HG02852 (cell line): ENCODE measurements around the gene METRN.
"Not testable (repeated sequence)": the region's sequence is repeated elsewhere in the genome, so short reads cannot be mapped to it uniquely, and the experiment has no call there.

Experiments used
- ATAC-seq: cut with Tn5 transposase; IDR thresholded peaks from one replicate; pipeline ENCODE4 v1.9.1; 2021; ENCODE audit warnings: mild to moderate bottlenecking, moderate library complexity; ENCODE audit not compliant: unreplicated experiment

The METRN gene

DNA sequence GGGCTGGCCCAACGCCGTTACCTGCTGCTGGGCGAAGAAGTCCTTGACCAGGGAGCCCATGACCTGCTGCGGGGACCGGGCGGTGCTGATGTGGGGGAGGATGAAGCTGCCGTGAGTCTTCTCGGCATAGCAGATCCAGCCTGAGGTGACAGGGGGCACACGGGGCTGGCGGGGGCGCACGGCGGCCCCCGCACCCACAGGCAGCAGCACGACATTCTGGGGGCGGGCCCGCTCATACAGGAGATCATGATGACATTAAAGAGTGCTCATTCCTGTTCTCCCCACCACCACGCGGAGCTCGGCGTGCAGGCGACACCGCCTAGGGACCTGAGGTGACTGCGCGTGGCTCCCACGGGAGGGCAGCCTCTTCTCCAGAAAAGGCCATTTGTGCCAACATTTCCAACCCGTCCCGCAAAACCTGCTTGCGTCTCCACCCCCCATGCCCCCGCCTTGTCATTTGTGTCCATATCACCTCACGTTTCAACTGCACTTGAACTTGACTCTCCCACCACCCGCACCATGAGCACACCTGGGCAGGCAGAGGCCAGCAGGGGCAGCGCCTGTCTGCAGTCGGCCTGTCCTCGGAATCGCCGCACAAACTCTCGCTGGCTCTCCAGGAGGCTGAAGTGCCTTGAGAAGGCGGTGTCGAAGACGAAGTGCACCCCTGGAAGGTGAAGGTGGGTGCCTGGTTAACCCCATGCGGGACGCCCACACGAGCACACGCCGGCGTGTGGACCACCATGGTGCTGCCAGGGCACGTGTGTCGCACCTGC is 19.5 kb downstream of the METRN start:
- ATAC-seq: no peak

DNA sequence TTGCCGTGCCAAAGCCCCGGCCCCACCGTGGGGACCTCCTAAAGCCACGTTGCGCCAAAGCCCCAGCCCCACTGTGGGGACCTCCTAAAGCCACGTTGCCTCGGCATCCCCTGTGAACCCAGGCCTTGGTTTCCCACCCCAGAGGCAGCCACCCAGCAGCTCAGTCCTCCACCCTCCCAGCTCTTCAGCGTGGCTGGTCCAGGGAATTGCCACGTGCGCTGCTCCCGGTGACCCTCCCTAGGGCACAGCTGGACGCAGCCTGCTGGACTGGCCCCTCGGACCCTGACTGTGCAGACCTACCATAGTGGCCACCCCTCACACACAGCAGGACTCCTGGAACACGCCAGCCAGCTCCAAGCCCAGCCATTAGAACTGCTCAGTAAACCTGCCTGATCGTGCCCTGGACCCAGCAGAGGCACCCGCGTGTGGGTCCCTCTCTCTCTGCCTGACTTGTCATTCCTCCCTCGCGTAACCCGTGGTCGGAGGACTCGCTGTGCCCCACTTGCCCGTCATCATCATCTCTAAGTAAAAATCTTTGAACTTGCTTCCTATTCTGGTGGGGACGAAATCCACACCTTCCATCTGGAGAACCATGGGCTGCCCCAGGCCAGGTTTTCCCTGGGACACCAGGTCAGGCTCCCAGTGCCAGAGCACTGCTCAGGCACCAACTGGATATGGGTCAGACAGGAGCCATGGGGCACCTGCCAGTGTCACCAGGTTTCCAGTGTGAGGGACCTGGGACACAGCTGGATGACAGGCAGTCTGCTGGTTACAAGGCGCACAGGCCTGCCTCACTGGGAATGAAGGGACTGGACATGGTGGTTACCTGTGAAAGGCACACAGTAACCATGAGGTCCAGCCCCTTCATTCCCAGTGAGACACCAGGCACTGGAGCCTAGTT is 20.3 kb downstream of the METRN start:
- ATAC-seq: no peak

DNA sequence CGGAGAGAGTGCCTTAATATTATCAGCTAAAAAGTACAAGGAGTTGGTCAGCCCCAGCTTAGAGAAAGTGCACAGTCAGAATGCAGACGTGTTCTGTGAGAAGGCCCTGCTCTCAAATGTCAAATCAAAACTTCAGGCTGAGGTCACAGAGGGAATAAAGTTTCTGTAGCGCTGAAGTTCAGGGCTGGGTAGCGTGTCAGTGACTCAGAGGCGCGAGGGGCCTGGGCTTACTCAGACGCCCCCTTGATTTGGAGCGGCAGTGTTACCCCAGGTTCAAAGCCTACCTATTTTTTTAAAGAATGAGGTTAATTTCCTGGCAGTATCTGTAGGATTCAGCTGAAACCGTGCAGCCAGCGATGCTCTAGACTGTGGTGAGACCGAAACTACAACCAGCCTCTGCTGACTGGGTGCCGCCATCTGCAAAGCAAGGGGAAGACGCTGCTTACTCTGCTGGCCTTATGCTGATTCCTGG is 21.1 kb downstream of the METRN start:
- ATAC-seq: no peak

DNA sequence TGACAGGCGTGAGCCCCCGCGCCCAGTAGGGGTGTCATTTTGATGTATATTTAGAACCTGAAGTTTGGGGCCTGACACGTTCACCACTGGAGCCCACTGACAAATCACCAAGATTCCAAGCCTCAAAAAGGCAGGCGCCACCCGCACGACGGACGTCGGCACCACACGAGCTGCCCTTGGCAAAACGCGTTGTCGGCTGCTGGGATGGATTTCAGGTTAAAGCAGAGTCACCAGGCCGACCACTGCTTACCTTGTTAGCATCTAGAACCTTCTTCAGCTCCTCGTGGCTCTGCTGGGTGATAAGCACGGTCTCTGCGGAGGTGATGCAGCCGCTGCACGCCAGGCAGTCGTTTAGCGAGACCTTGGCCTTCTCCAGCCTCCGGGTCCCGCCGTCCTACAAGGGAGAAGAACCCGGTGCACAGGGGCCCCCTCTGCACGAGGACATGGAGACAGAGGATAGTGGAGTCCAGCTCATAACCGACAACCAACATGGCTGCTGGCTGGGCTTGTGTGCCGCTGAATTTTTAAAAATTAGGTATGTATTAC is 22.1 kb downstream of the METRN start:
- ATAC-seq: no peak

DNA sequence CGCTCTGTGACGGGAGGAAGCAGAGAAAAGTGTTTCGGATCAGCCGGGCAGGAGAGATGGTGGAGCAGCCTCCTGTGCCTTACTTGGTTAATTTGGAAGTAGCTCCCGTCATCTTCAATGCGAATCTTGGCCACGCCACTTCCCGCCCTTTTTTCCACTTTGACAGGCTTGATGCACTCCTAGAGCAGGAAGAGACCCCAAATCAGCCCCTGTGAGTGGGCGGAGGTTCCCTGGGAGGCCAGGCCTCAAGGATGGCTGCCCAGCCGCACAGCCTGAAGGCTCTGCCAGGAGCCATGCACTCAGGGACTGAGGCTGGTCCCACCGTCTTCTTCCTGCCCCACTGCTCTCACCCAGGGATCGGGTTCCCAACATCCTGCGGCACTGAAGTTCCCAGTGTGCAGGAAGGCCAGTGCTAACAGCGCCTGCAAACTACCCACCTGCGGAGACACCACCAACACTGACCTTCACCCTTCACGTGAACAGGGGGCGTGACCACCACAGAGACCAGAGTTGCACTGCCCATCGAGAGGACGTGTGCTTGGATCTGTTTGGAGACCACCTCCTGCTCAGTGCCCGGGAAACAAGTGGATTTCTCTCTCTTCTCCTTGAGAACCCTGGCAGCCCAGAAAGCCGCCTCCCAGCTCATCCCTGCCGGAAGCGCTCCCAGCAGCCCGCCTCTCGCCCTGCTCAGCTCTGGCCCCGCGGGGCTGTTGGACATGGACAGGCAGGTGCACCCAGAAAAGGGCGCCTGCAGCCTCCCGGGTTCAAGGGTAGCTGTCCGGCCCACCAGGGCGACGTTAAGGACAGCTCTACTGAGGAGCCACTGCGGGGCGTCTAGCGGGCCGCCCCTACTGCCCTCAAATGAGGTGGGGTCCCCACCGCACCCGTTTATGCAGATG is 24.9 kb downstream of the METRN start:
- ATAC-seq: no peak

DNA sequence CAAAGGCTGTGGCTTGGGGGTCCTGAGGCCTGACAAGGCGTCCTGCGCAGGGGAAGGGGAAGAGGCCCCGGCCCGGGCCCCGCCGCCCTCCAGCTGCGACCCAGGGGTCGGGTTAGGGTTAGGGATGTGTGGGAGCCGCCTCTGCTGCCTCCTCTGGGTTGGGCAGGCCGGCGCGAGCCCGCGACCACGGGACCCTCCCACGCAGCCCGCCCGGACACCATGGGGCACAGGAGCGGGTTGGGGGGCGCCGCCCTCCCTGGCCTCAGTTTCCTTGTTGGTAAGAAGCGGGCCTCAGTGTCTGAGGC is 25.5 kb downstream of the METRN start:
- ATAC-seq: no peak

DNA sequence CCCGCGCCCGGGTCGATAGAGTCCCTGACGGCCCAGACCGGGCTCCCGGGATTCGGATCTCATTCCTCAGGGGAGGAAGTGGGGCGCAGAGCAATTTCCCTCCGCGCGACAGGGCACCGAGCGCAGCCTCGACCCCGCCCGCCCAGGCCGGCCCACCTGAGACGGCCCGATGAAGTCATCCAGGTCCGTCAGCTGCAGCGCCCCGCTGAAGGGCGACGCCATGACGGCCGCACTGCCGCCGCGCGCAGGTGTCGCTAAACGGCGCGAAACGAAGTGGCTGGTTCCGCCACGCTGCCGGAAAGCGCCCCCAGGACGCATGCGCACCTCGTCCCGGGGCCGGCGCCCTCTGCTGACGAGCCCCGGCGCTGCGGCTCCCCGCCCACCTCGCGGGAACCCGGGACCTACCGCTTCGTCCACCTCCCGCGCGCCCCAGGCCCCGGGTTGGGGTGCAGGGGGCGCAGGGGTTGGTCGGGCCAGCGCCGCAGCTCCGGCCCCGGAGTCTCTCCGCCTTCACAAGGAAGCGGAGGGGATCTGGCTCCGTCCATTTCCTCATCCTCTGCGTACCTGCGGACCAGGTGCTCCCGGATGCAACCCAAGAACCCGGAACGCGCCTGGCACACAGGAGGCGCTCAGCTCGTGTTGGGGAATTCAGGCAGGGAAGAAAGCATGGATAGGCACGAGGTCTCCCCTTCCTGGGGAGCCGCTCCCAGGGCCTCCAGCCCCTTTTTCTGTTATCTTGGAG is 26.0 kb downstream of the METRN start, which contains the start of gene CIAO3:
Gene CIAO3, minus strand, starts transcription at position 234 of the 742 bp plus-strand sequence. Its CDS starts 12 bp downstream, at position 222.
- peak; percentile 60 for ATAC-seq

DNA sequence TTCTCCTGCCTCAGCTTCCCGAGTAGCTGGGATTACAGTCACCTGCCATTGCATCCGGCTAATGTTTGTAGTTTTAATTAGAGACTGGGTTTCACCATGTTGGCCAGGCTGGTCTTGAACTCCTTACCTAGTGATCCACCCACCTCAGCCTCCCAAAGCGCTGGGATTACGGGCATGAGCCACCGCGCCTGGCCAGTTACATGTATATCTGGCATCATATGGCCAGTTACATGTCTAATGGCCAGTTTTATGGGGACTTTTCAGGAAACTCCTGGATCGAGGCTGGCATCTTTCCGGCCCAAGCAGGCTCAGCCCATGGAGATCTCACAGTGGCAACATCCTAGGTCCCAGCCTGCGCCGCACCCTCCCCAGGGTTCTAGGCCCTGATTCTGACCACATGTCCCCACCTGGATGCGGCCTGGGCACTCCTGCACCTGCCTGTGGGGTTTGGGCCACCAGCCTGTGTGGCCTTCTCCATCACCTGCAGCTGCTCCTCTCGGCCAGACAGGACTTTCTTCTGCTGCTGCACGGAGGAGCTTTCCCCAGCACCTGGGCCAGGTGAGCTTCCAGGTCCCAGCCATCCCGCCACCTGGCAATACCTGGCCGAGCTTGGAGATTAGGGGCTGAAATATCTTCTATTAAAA is 27.2 kb downstream of the METRN start:
- no peak for ATAC-seq

DNA sequence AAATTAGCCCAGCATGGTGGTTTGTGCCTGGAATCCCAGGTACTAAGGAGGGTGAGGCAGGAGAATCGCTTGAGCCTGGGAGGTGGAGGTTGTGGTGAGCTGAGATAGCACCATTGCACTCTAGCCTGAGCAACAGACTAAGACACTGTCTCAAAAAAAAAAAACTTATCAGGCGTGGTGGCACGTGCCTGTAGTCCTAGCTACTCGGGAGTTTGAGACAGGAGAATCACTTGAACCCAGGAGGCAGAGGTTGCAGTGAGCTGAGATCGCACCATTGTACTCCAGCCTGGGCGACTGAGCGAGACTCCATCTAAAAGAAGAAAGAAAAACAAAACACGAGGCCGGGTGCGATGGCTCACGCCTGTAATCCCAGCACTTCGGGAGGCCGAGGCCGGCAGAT is 28.0 kb downstream of the METRN start:
- ATAC-seq: not testable (repeated sequence)

DNA sequence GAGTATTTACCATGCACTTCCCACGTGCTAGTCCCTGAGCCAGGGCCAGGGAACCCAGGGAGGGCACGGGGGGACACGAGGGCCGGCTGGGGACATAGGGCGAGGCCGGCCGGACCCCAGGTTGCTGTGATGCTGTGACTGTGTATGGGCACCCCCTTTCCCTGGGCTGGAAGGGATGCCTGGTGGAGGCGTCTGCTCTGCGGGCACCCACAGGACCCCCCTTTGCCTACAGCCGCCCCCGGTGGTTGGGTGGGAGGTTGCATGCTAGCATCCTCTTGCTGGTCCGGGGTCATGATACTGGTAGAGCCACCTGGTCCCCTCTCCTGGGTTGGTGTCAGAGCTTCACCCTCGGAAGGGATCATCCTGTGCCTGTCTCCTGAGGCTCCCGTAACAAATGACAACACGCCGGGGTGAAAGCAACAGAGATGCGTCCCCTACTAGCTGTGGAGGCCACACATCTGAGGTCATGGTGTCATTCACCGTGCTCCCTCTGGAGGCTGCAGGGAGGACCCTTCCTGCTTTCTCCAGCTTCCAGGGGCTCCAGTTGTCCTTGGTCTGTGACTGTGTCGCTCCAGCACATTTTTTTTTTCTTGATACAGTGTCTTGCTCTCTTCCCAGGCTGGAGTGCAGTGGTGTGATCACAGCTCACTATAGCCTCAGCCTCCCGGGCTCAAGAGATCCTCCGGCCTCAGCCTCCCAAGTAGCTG is 29.0 kb downstream of the METRN start:
- ATAC-seq: no peak

DNA sequence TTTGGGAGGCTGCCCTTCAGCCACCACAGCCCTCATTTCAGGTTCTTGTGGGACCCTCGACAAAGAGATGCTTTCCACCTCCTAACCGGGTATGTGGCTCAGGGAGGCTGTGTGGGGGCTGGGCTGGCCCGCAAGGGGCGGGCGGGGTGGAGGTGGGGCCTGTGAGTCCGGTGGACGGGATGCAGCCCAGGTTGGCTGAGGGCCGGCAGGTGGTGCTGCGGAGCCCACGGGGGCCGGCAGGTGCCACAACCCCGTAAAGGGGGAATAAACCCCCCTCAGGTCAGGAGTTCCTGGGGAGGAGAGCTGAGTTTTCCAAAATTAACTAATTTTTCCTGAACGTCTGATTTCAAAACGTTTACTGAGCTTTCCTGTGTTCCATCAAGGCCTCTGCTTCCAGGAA is 30.8 kb downstream of the METRN start:
- ATAC-seq: no peak

DNA sequence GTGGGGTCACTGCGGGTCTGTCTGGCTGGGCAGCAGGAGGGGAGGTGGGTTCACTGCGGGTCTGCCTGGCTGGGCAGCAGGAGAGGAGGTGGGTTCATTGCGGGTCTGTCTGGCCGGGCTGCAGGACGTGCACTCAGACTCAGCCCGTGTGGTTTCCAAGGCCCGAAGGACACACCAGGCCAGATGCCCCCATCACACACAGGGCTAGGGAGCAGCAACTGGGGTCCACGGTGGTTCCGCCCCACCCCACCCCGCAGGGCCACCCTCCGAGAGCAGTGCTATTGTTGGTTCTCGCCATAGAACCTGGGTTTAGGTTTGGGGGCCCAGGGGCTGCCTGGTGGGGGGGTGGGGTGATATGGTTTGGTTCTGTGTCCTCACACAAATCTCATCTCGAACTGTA is 31.7 kb downstream of the METRN start:
- no peak for ATAC-seq

DNA sequence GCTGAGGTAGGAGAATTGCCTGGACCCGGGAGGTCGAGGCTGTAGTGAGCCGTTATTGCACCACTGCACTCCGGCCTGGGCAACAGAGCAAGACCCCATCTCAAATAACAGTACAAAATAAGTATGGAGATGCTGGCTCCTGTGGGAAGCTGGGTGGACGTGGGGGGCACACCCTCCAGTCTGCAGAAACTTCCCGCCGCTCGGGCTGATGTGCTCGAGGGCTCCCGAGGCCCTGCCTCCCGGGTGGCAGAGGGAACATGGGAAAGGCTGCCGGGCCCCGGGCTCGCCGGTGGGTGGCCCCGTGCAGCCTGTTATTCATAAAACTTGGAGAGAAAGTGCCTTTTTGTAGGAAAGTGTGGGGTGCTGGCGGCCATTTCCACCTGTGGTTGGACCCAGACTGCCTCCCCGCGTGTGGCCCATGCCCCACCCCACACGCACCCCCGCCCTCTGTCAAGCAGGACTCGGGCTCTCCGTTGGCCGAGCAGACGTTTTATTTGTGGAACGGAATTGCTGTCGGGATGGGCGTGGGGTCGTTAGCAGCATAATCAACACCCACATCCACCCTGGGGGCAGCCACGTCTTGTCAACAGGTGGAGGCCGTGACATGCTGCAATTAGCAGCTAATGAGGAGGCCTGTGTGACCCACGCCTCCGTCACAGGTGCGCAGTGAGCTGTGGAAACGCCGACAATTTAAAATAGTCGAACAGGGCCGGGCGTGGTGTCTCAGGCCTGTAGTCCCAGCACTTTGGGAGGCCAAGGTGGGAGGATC is 33.2 kb downstream of the METRN start:
- ATAC-seq: no peak

DNA sequence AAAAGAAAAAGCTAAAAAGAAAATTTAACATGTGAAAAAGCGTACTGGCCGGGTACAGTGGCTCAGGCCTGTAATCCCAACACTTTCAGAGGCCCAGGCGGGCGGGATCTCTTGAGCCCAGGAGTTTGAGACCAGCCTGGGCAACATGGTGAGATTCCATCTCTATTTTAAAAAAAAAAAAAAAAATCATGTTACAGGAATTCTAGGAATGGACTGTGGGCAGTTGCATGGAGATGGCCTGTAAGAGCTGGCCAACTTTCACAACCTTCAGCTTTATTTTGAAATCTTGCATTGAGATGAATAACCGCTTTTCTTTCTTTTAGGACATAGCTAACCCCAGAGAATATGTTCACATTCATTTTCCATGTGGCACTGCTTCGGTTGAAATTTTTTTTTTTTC is 34.1 kb downstream of the METRN start:
- no peak for ATAC-seq

DNA sequence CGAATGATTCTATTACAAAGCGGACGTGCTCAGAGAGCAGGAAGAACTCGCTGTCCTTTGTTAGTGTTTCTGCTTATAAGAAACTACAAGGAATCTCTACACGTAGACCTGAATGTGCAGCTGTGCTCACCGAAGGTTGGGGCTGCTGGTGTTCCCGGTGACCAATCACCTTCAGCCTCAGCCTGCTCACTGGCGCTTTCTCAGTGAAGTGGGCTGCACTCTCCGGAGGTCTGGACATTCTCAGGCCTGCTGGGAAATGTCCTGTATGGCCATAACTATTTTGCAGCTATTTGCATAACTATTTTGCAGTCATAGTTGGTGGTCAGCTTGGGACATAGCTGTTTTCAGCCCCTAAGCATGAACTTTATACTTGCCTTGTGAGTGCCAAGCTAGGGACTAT is 35.6 kb downstream of the METRN start:
- no peak for ATAC-seq

DNA sequence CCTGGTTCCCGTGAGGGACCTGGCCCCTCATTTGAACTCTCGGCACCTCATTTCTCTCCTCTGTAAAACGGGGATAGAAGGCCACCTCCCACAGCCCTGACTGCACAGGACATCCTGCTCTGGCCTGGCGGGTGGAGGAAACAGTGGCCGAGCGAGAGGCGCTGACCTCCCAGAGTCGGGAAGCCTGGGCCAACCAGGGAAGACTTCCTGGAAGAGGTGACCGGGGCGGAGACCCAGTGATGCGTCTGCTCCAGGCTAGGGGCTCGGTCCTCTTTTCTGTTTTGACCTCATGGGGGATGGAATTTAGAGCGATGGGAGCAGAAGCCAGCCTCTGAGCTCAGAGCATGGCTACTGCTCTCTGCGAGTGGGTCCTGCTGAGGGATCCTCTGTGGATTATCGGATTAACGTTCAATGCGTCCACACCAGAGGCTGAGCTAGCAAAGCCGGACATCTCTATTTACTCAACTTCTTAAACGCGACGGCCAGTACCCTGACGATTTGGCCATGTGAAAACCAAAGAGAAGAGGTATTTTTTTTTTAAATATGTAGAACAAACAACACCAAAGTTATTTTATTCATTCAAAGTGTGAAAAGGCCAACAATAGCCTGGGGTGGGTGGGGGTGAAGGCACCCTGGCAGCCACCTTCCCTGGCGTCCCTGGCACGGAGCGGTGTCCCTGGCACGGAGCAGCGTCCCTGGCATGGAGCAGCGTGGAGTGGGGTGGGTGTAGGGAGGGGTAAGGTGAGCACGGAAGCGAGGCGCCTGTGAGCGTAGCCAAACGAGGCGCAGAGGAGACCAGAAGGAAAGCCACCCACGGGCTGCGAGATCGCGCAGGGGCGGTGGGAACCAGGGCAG is 36.5 kb downstream of the METRN start:
- no peak for ATAC-seq

DNA sequence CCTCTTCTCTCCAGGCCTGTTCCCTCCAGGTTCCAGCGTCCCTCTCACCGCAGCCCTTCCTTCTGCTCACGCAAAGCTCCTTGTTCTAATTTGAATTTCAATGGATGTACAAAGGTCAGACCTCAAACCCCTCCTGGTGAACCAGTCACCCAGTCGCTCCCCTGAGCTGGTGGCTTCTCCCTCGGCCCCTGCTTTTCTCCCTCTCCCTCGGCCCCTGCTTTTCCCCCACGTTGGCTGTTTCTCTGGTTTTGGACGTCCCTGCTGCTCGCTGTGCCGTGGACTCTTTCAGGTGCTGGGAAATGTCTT is 37.0 kb downstream of the METRN start:
- ATAC-seq: no peak
